Cortex of kidney (tissue), 1 donor: Measurements from ENCODE around the gene SLC39A2.
A peak's percentile ranks its signal among the peaks of the same experiment; 100 is the strongest.
"Not testable (repeated sequence)": the region's sequence is repeated elsewhere in the genome, so short reads cannot be mapped to it uniquely, and the experiment has no call there.

ENCODE experiments used
- DNase-seq: peaks from one replicate; lab custom pipeline; 2025; lab: John Stamatoyannopoulos, UW

Gene SLC39A2, protein sequence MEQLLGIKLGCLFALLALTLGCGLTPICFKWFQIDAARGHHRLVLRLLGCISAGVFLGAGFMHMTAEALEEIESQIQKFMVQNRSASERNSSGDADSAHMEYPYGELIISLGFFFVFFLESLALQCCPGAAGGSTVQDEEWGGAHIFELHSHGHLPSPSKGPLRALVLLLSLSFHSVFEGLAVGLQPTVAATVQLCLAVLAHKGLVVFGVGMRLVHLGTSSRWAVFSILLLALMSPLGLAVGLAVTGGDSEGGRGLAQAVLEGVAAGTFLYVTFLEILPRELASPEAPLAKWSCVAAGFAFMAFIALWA

GRCh38 chr14:20998674-20999366, at the start of gene SLC39A2:
Gene SLC39A2 (plus strand): TSS chr14:20999293. CDS start chr14:20999447, 154 bp downstream.
- no peak for DNase-seq

GRCh38 chr14:20954736-20955537, 44.2 kb upstream of the SLC39A2 start, which contains the start of gene RNASE2:
Gene RNASE2 (plus strand): TSS chr14:20955487. CDS start chr14:20955772, 285 bp downstream.
- DNase-seq: not testable (repeated sequence)

- DNase-seq: not testable (repeated sequence)
These were observed 43.6 kb upstream of the SLC39A2 start for GRCh38 chr14:20955538-20955873.

DNA sequence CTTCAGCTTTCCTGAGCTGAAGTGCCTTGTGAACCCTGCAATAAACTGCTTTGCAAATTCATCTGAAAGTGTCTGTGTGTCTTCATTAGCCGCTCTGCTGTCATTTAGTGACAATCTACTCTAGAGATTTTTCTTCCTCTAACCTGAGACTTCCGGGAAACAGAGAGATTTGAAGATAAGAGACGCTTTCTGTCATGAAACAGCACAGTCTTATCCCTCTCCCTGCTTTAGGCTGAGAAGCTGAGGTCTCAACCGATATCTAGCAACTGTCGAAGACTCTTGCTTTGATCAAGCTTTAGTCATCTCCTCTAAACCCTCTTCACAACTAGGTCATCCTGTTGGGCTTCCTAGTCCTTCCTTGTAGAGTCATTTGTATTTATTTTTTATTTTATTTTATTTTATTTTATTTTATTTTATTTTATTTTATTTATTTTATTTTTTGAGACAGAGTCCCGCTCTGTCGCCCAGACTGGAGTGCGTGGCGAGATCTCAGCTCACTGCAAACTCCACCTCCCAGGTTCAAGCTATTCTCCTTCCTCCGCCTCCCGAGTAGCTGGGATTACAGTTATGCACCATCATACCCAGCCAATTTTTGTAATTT, 42.6 kb upstream of the SLC39A2 start:
- no peak for DNase-seq

DNA sequence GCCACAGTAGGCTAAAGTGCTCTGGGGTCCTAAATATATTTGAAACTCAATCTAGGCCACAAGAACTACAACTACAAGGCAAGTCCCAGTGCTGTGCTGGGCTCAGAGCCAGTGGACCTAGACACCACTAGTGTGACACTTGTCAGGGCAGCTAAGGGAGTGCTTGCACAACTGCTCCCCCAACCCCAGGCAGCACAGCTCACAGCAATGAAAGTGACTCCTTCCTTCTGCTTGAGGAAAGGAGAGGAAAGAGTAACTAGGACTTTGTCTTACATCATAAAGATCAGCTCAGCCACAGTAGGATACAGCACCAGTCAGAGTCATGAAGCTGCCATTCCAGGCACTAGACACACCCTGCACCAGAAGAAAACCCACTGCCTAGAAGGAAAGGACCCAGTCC, 40.1 kb upstream of the SLC39A2 start:
- not testable (repeated sequence) for DNase-seq

- DNase-seq: no peak
These were observed 29.8 kb upstream of the SLC39A2 start for GRCh38 chr14:20969336-20969735.

DNA sequence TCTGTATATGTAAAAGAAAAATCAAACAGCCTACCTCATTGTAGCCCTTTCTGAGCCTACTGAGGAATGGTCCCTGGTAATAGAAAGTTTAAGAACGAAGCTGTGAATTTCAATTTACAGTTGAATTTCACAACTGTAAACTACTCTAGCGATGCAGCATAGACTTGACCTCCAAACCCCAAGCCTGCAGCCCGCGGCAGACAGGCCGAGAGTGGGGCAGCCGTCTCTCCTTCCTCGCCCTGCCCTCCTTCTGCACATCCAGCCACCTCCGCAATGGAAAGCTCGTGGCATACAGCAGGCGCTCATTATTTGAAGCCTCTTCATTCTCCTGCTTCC, 28.5 kb upstream of the SLC39A2 start:
- no peak for DNase-seq

DNA sequence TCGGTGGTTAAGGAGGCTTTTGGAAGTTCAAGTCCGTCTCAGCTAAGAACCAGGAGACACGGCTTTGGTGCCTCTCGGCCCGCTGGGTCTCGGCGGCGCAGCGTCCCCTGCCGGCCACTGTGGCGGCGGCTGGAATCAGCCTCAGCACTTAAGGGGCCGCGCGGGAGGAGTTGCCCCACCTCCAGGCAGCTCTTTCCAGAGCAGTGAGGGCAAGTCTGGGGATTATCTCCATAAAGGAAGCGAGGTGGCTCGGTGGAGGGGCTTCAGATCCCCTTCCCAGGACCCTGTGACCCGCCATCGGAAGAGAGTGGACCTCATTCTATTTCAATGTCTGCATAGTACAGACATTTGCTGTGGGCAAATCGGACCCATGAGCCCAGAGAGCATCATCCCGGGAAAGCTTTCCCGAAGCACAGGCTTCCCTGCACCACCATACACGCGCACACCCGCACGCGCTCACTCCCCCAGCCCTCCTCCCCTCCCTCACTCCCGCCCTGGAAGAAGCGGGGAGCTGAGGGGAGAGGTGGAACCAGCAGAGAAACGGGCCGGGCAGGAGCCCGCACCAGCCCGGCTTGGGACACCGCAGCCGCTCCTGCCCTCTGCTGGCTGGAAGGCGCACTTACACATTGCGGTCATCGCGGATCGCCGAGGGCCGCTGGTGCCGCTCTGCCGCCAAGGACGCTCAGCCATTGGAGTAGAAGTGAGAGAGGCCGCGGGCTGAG, 27.9 kb upstream of the SLC39A2 start:
- peak; percentile 25 for DNase-seq

- no peak for DNase-seq
These were observed 27.4 kb upstream of the SLC39A2 start for GRCh38 chr14:20971705-20972021.

- DNase-seq: no peak
These were observed 25.6 kb upstream of the SLC39A2 start for GRCh38 chr14:20973501-20973900.

- DNase-seq: no peak
These were observed 22.8 kb upstream of the SLC39A2 start for GRCh38 chr14:20976291-20976690.

GRCh38 chr14:20978687-20979086, 20.4 kb upstream of the SLC39A2 start:
- no peak for DNase-seq

- no peak for DNase-seq
These were observed 18.2 kb upstream of the SLC39A2 start for GRCh38 chr14:20980906-20981305.

GRCh38 chr14:20982646-20983369, 16.3 kb upstream of the SLC39A2 start:
- DNase-seq: no peak

DNA sequence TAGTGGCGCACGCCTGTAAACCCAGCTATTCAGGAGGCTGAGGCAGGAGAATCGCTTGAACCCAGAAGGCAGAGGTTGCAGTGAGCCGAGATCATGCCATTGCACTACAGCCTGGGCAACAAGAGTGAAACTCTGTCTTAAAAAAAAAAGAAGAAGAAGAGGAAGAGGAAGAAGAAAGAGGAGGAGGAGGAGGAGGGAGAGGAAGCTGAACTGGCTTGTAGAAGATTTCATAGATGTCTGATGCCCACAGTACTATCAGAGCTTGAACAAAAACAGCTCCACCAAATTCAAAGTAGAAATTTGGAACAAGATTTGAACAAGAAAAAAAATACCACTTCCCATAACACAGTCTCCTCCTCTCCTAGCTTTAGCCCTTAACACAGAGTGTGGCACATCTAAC, 13.4 kb upstream of the SLC39A2 start:
- DNase-seq: not testable (repeated sequence)

DNA sequence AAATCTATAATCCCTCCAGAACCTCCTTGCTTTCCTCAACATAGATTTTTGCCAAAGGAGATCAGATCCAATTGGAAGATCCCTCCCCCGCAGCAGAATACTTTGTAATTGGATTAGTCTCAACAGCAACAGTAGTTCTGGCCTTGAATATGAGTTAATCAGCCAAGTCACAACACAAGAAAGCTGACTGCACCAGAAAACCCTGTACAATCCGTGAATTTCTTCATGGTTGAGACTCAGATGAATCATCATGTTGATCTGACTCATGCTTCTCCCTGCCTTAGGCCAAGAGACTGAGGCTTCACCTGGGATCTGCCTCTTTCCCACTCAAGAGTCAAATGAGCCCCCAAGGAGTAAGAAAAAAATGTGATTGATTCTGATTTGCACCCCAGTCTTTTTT, 12.3 kb upstream of the SLC39A2 start:
- DNase-seq: no peak

DNA sequence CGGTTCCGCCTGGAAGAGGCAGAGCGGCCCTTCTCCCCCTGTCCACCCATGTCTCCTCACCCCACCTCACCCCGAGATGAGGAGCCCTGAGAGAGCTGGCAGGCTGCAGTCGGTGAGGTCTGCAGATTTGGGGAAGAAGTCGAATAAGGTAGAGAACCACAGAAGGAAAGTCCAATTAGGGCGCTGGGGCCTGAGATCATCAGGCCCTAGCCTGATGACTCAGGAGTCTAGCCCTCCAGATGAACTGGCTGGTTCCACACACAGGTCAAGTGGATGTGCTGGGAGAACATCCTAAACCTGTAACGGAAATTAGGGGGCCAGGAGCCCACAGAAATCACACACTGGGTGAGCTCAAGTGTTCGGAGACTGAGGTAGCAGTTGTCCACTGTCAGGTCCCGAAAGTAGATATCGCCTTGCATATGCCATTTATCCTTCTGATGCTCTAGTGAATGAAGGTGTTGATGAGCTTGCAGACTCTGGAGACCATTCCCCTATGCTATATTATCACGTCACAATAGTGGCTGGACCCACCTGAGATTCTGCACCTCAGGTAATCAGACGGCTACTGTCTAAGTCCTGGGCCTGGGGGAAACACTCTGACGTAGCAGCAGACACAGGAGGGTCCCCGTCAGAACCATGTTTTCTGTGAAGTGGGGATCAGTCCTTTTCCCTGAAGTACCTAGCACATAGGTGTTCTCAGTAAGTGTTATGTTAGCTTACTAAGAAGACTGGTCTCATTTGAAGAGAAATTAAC, 10.2 kb upstream of the SLC39A2 start:
- DNase-seq: no peak

DNA sequence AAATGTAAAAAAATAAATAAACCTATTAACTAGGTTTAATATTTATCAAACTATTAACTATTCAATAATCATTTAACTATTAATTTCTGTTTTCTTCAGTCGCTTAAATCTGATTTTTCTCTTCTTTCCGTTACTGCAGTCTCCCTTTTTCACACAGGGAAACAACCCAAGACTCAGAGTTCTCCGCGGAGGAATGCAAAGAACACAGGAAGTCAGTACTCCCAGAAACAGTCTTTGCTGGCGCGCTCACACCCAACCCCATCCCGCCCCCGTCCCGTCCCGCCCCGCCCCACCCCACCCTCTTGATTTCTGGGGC, 9.7 kb upstream of the SLC39A2 start:
- no peak for DNase-seq

- DNase-seq: no peak
These were observed 9.1 kb upstream of the SLC39A2 start, which contains the start of gene METTL17 for GRCh38 chr14:20989787-20990600. Gene METTL17 (plus strand): TSS chr14:20989980. CDS start chr14:20990003, 23 bp downstream.

- DNase-seq: no peak
These were observed 2.6 kb upstream of the SLC39A2 start for GRCh38 chr14:20996521-20996920.
